ENCODE measurements around the gene ANKRD2.

The ANKRD2 gene

GRCh38 chr10:97583476-97583875, 10.9 kb downstream of the ANKRD2 start:
- no peaks in the 10 kb centered on the region for H3K9me3 ChIP-seq (ENCODE audit: insufficient read depth, low read depth, low read length)
- H3K79me2 ChIP-seq (ENCODE audit: insufficient read depth, low read length), result no peaks in the 10 kb centered on the region
- H3K4me2 ChIP-seq (ENCODE audit: low read depth, low read length, poor library complexity, severe bottlenecking), result no peak overlapping the region
- H3F3A ChIP-seq (ENCODE audit: low read depth), result no peaks in the 10 kb centered on the region
- TF ChIP-seq, protein P1, sequence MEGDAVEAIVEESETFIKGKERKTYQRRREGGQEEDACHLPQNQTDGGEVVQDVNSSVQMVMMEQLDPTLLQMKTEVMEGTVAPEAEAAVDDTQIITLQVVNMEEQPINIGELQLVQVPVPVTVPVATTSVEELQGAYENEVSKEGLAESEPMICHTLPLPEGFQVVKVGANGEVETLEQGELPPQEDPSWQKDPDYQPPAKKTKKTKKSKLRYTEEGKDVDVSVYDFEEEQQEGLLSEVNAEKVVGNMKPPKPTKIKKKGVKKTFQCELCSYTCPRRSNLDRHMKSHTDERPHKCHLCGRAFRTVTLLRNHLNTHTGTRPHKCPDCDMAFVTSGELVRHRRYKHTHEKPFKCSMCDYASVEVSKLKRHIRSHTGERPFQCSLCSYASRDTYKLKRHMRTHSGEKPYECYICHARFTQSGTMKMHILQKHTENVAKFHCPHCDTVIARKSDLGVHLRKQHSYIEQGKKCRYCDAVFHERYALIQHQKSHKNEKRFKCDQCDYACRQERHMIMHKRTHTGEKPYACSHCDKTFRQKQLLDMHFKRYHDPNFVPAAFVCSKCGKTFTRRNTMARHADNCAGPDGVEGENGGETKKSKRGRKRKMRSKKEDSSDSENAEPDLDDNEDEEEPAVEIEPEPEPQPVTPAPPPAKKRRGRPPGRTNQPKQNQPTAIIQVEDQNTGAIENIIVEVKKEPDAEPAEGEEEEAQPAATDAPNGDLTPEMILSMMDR (conservative IDR thresholded peaks at IDR 0.05; ENCODE audit: low read length), result no peak
- TF ChIP-seq EZH2phosphoT487 (IDR thresholded peaks at IDR 0.05; ENCODE audit: borderline replicate concordance), result no peak
- H2AFZ ChIP-seq (ENCODE audit: low read length), result no peak overlapping the region
- no peaks in the 10 kb centered on the region for H3K36me3 ChIP-seq (ENCODE audit: insufficient read depth, low read length)
- H3K4me1 ChIP-seq (ENCODE audit: insufficient read depth, low read length, poor library complexity, severe bottlenecking), result peaks cover 4% of the 10 kb centered on the region
- H3K9ac ChIP-seq (ENCODE audit: low read depth, low read length, poor library complexity, severe bottlenecking), result no peak overlapping the region
- no peaks in the 10 kb centered on the region for H3K27me3 ChIP-seq (ENCODE audit: insufficient read depth, low read length, poor library complexity, severe bottlenecking)
- no peak overlapping the region for H3K4me3 ChIP-seq (ENCODE audit: low read length, poor library complexity, severe bottlenecking)
- H3K9me2 ChIP-seq (replicated peaks; ENCODE audit: low read depth, low read length), result no peaks in the 10 kb centered on the region
- no peaks in the 10 kb centered on the region for H4K20me1 ChIP-seq (ENCODE audit: insufficient read depth, low read length, poor library complexity, severe bottlenecking)

DNA sequence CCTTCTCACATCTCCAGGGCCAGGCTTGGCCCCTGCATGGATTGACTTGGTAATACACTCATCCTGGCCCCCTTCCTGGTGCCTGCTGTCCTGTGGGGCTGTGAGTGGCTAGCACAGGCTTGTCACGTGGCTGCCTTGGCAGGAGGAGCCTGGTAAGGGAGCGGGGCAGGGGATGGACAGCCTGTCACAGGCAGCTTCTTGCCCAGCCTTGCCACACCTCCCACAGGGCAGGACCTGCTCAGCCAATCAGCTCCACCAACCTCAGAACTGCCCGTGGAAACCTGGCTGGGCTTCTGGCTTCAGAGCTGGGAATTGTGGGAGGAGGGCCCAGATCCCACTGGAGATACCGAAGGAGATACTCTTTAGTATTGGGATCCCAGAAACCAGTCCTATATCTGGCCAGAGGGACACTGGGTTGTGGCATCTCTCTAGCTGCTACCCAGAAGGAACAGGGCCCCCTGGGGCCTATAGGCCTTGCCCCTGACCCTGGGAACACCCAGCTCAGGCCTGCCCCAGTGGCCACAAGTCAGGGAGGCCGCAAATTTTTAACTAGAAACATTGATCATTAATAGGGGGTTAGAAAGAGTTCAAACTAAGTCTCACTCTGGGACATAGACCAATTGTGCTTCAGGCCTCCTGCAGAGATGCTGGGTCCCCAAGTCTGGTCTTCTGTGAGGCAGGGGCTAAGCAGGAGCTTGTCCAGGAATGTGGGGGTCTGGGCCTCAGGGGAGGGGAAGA, 11.7 kb downstream of the ANKRD2 start, which contains the start of gene HOGA1:
Gene HOGA1, plus strand, starts transcription at position 330 of the 738 bp plus-strand sequence. Its CDS starts 315 bp downstream, at position 645.
- TF ChIP-seq, protein P1 (conservative IDR thresholded peaks at IDR 0.05; ENCODE audit: low read length), result no peak
- TF ChIP-seq EZH2phosphoT487 (IDR thresholded peaks at IDR 0.05; ENCODE audit: borderline replicate concordance), result no peak
- Histone ChIP-seq H3K36me3 (ENCODE audit: insufficient read depth, low read length) (no peaks in the 10 kb centered on the region), H3K4me2 (ENCODE audit: low read depth, low read length, poor library complexity, severe bottlenecking) (no peak within 1 kb of the TSS), H3K9ac (ENCODE audit: low read depth, low read length, poor library complexity, severe bottlenecking) (no peak within 1 kb of the TSS), H2AFZ (ENCODE audit: low read length) (no peak within 1 kb of the TSS), H4K20me1 (ENCODE audit: insufficient read depth, low read length, poor library complexity, severe bottlenecking) (no peaks in the 10 kb centered on the region), H3K79me2 (ENCODE audit: insufficient read depth, low read length) (no peaks in the 10 kb centered on the region), H3K4me1 (ENCODE audit: insufficient read depth, low read length, poor library complexity, severe bottlenecking) (peaks cover 4% of the 10 kb centered on the region), H3K9me3 (ENCODE audit: insufficient read depth, low read depth, low read length) (no peaks in the 10 kb centered on the region), H3F3A (ENCODE audit: low read depth) (no peaks in the 10 kb centered on the region), H3K9me2 (replicated peaks; ENCODE audit: low read depth, low read length) (no peaks in the 10 kb centered on the region), H3K27me3 (ENCODE audit: insufficient read depth, low read length, poor library complexity, severe bottlenecking) (no peaks in the 10 kb centered on the region), H3K4me3 (ENCODE audit: low read length, poor library complexity, severe bottlenecking) (no peak within 1 kb of the TSS)

DNA sequence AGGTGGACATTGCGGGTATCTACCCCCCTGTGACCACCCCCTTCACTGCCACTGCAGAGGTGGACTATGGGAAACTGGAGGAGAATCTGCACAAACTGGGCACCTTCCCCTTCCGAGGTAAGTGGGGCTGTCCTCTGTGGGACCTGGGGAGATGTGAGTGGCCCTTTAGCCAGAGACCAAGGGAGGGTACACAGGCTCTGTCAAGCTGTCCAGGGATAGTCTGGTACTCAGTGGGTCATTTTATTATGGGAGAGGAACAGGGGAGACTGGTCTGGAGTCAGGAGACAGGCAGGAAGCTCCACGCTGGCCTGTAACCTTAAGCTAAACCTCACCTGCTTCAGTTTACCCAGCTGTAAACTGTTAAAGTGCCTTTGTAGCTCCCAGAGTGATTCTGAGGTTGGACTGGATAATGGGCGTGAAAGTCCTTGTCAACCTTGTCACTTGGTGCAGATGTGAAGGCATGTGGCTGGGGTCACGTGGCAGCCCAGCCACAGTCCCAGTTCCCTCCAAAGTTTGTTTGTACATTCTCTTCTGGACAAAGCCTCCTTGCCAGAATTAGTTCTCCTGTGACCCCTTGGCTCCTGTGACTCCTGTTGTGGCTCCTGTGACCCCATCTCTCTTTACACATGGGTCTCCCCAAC, 12.3 kb downstream of the ANKRD2 start:
- Histone ChIP-seq H3F3A (ENCODE audit: low read depth) (no peaks in the 10 kb centered on the region), H4K20me1 (ENCODE audit: insufficient read depth, low read length, poor library complexity, severe bottlenecking) (no peaks in the 10 kb centered on the region), H3K36me3 (ENCODE audit: insufficient read depth, low read length) (no peaks in the 10 kb centered on the region), H3K4me3 (ENCODE audit: low read length, poor library complexity, severe bottlenecking) (no peak overlapping the region), H3K9me3 (ENCODE audit: insufficient read depth, low read depth, low read length) (no peaks in the 10 kb centered on the region), H3K79me2 (ENCODE audit: insufficient read depth, low read length) (no peaks in the 10 kb centered on the region), H2AFZ (ENCODE audit: low read length) (no peak overlapping the region), H3K9me2 (replicated peaks; ENCODE audit: low read depth, low read length) (no peaks in the 10 kb centered on the region), H3K4me1 (ENCODE audit: insufficient read depth, low read length, poor library complexity, severe bottlenecking) (peaks cover 4% of the 10 kb centered on the region), H3K4me2 (ENCODE audit: low read depth, low read length, poor library complexity, severe bottlenecking) (no peak overlapping the region), H3K27me3 (ENCODE audit: insufficient read depth, low read length, poor library complexity, severe bottlenecking) (no peaks in the 10 kb centered on the region), H3K9ac (ENCODE audit: low read depth, low read length, poor library complexity, severe bottlenecking) (no peak overlapping the region)
- TF ChIP-seq EZH2phosphoT487 (IDR thresholded peaks at IDR 0.05; ENCODE audit: borderline replicate concordance), result no peak
- TF ChIP-seq, protein P1 (conservative IDR thresholded peaks at IDR 0.05; ENCODE audit: low read length), result no peak

Measured in Loucy (cell line).